Measurements from ENCODE around the gene CFAP57.
"Not testable (repeated sequence)": the region's sequence is repeated elsewhere in the genome, so short reads cannot be mapped to it uniquely, and the experiment has no call there.

Gene CFAP57

GRCh38 chr1:43171876-43172526, at the start of gene CFAP57, which contains the start of gene EBNA1BP2:
CFAP57 (plus strand) TSS chr1:43172330; CDS start chr1:43172754, 424 bp downstream.
EBNA1BP2 (minus strand) TSS chr1:43172290; CDS start chr1:43172118, 172 bp downstream.
- peak; percentile 50 to 100 (median 85) for DNase-seq

GRCh38 chr1:43123031-43123430, 49.1 kb upstream of the CFAP57 start:
- DNase-seq, result no peak

GRCh38 chr1:43128816-43129215, 43.3 kb upstream of the CFAP57 start:
- no peak for DNase-seq

- DNase-seq, result no peak
Measured at GRCh38 chr1:43129426-43129825, 42.7 kb upstream of the CFAP57 start.

- DNase-seq, result no peak
Measured at GRCh38 chr1:43134068-43134467, 38.1 kb upstream of the CFAP57 start.

GRCh38 chr1:43134640-43135039, 37.5 kb upstream of the CFAP57 start:
- DNase-seq, result no peak

- no peak for DNase-seq
Measured at GRCh38 chr1:43135857-43136781, 36.0 kb upstream of the CFAP57 start.

- DNase-seq, result peak in 13 of 51 donors; percentile 1 to 60 (median 11)
Measured at GRCh38 chr1:43137445-43138052, 34.6 kb upstream of the CFAP57 start.

- not testable (repeated sequence) for DNase-seq
Measured at GRCh38 chr1:43139295-43139694, 32.8 kb upstream of the CFAP57 start.

- no peak for DNase-seq
Measured at GRCh38 chr1:43140010-43140409, 32.1 kb upstream of the CFAP57 start.

GRCh38 chr1:43140583-43140982, 31.5 kb upstream of the CFAP57 start:
- no peak for DNase-seq

- no peak for DNase-seq
Measured at GRCh38 chr1:43143441-43143888, 28.7 kb upstream of the CFAP57 start.

GRCh38 chr1:43144237-43144636, 27.9 kb upstream of the CFAP57 start:
- DNase-seq, result no peak

- peak in 45 of 51 donors; percentile 2 to 79 (median 47) for DNase-seq
Measured at GRCh38 chr1:43147625-43148327, 24.4 kb upstream of the CFAP57 start.

GRCh38 chr1:43149889-43150288, 22.2 kb upstream of the CFAP57 start:
- DNase-seq, result no peak

GRCh38 chr1:43152866-43153265, 19.3 kb upstream of the CFAP57 start:
- no peak for DNase-seq

GRCh38 chr1:43153443-43153842, 18.7 kb upstream of the CFAP57 start:
- DNase-seq, result no peak

- DNase-seq, result no peak
Measured at GRCh38 chr1:43156026-43156425, 16.1 kb upstream of the CFAP57 start.

GRCh38 chr1:43165162-43165561, 7.0 kb upstream of the CFAP57 start:
- DNase-seq, result no peak

- no peak for DNase-seq
Measured at GRCh38 chr1:43165765-43166164, 6.4 kb upstream of the CFAP57 start.

- DNase-seq, result no peak
Measured at GRCh38 chr1:43171312-43171875, 736 bp upstream of the CFAP57 start.

Data from hypothalamus (tissue), 51 donors.